HuH-7.5 (cell line): ENCODE data around the gene SLC25A33.
"Not testable (repeated sequence)": the region's sequence is repeated elsewhere in the genome, so short reads cannot be mapped to it uniquely, and the experiment has no call there.

Source experiments
- DNase-seq: peaks from one replicate; pipeline ENCODE4 v3.0.0; 2011; ENCODE audit warnings: low spot score

The SLC25A33 gene

GRCh38 chr1:9539165-9539828 lies at the start of gene SLC25A33:
Gene SLC25A33, plus strand, starts transcription at chr1:9539465. Its CDS starts 227 bp downstream, at chr1:9539692.
- DNase-seq: peak; percentile 83

GRCh38 chr1:9490605-9491339 lies 48.5 kb upstream of the SLC25A33 start:
- DNase-seq: peak; percentile 65

GRCh38 chr1:9493326-9493725 lies 45.9 kb upstream of the SLC25A33 start:
- no peak for DNase-seq

- DNase-seq: peak; percentile 34
Observed at GRCh38 chr1:9494936-9495758, 44.1 kb upstream of the SLC25A33 start.

GRCh38 chr1:9495854-9496374 lies 43.4 kb upstream of the SLC25A33 start:
- DNase-seq: no peak

- DNase-seq: peak; percentile 35
Observed at GRCh38 chr1:9500756-9501754, 38.2 kb upstream of the SLC25A33 start.

GRCh38 chr1:9503001-9503675 lies 36.1 kb upstream of the SLC25A33 start:
- DNase-seq: no peak

GRCh38 chr1:9505143-9505542 lies 34.1 kb upstream of the SLC25A33 start:
- DNase-seq: no peak

- no peak for DNase-seq
Observed at GRCh38 chr1:9506901-9507300, 32.4 kb upstream of the SLC25A33 start.

GRCh38 chr1:9510130-9510529 lies 29.1 kb upstream of the SLC25A33 start:
- no peak for DNase-seq

- not testable (repeated sequence) for DNase-seq
Observed at GRCh38 chr1:9515550-9515949, 23.7 kb upstream of the SLC25A33 start.

GRCh38 chr1:9518454-9518998 lies 20.7 kb upstream of the SLC25A33 start:
- no peak for DNase-seq

GRCh38 chr1:9520411-9520810 lies 18.9 kb upstream of the SLC25A33 start:
- DNase-seq: no peak

GRCh38 chr1:9529190-9529589 lies 10.1 kb upstream of the SLC25A33 start:
- DNase-seq: no peak

GRCh38 chr1:9530320-9530719 lies 8.9 kb upstream of the SLC25A33 start:
- no peak for DNase-seq

- DNase-seq: no peak
Observed at GRCh38 chr1:9534953-9535352, 4.3 kb upstream of the SLC25A33 start.

- DNase-seq: no peak
Observed at GRCh38 chr1:9536301-9536700, 3.0 kb upstream of the SLC25A33 start.

GRCh38 chr1:9537863-9538668 lies 1.2 kb upstream of the SLC25A33 start:
- no peak for DNase-seq

- no peak for DNase-seq
Observed at GRCh38 chr1:9538669-9539164, 548 bp upstream of the SLC25A33 start.
